NB4 (cell line): ENCODE data around the gene SERPINA12.

Experiments
- DNase-seq: peaks from one replicate; pipeline ENCODE4 v3.0.0; 2010; ENCODE audit warnings: low read depth
- H3K4me3 ChIP-seq: one replicate; pipeline ENCODE4 v1.5.1; 2011; ENCODE audit warnings: mild to moderate bottlenecking, low read depth, low read length, moderate library complexity
- MYC ChIP-seq: IDR thresholded peaks from 2 replicates; pipeline ENCODE4 v1.6.1; 2011; ENCODE audit warnings: low read depth, low read length
- POLR2A ChIP-seq: IDR thresholded peaks from 2 replicates; pipeline ENCODE4 v1.6.1; 2011; ENCODE audit warnings: mild to moderate bottlenecking; ENCODE audit not compliant: insufficient read length; ENCODE audit errors: extremely low read depth
- TF ChIP-seq, protein P1 (sequence below): IDR thresholded peaks from one replicate; pipeline ENCODE4 v1.5.1; 2012; ENCODE audit warnings: low read depth, low read length
- TF ChIP-seq, protein P2 (sequence below): IDR thresholded peaks from 2 replicates; pipeline ENCODE4 v1.6.1; 2011; ENCODE audit warnings: low read depth, low read length

The SERPINA12 gene

DNA sequence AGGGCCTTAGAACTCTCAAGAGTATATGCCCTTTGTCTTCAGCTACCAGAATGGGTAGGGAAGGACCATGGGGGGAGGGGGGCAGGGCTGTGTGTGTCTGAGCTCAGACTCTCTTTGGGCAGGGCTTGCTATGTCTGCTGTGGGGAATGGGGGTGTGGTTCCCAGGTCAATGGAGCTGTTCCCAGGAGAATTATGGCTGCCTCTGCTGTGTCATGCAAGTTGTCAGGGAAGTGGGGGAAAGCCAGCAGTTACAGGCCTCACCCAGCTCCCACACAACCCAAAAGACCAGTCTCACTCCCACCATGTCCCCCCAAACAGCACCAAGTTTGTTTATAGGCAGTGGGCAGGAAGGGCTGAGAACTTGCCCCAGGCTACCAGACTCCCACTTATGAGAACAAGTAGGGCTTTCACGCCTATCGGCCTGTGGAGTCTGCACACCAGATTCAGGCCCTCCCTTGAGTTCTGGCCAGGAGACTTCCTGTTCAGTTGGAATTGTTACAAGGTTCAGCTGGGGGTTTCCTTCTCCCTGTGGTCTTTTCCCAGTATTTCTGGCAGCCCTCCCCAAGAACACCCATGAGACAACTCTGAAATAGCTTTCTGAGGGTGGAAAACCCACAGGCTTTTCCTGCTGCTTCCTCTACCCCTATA is 50.6 kb downstream of the SERPINA12 start:
- TF ChIP-seq MYC (no peak), POLR2A (no peak)
- TF ChIP-seq, protein P1, sequence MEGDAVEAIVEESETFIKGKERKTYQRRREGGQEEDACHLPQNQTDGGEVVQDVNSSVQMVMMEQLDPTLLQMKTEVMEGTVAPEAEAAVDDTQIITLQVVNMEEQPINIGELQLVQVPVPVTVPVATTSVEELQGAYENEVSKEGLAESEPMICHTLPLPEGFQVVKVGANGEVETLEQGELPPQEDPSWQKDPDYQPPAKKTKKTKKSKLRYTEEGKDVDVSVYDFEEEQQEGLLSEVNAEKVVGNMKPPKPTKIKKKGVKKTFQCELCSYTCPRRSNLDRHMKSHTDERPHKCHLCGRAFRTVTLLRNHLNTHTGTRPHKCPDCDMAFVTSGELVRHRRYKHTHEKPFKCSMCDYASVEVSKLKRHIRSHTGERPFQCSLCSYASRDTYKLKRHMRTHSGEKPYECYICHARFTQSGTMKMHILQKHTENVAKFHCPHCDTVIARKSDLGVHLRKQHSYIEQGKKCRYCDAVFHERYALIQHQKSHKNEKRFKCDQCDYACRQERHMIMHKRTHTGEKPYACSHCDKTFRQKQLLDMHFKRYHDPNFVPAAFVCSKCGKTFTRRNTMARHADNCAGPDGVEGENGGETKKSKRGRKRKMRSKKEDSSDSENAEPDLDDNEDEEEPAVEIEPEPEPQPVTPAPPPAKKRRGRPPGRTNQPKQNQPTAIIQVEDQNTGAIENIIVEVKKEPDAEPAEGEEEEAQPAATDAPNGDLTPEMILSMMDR: no peak
- TF ChIP-seq, protein P2, sequence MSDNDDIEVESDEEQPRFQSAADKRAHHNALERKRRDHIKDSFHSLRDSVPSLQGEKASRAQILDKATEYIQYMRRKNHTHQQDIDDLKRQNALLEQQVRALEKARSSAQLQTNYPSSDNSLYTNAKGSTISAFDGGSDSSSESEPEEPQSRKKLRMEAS: no peak
- DNase-seq: peak; percentile 52
- no peak overlapping the region for H3K4me3 ChIP-seq

DNA sequence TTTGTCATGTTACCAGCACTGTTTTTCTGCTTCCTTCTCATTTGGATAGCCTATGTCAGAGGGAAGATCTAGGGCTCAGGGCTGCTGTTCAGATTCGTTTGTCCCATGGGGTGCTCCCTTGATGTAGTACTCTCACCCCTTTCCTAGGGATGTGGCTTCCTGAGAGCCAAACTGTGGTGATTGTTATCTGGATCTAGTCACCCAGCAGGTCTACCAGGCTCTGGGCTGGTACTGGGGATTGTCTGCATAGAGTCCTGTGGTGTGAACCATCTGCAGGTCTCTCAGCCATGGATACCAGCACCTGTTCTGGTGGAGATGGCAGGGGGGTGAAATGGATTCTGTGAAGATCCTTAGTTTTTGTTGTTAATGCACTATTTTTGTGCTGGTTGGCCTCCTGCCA is 51.2 kb downstream of the SERPINA12 start:
- TF ChIP-seq, protein P2: no peak
- TF ChIP-seq MYC (no peak), POLR2A (no peak)
- TF ChIP-seq, protein P1: no peak
- H3K4me3 ChIP-seq: no peak overlapping the region
- no peak for DNase-seq

DNA sequence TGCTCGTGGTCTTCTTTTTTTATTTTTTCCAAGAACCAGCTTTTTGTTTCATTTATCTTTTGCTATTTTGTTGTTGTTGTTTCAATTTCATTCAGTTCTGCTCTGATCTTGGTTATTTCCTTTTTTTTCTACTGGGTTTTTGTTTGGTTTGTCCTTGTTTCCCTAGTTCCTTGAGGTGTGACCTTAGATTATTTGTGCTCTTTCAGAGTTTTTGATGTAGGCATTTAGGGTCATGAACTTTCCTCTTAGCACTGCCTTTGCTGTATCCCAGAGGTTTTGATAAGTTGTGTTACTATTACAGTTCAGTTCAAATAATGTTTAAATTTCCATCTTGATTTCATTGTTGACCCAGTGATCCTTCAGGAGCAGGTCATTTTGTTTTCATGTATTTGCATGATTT is 53.3 kb downstream of the SERPINA12 start:
- no peak for DNase-seq
- no peak overlapping the region for H3K4me3 ChIP-seq
- TF ChIP-seq, protein P2: no peak
- TF ChIP-seq MYC (no peak), POLR2A (no peak)
- TF ChIP-seq, protein P1: no peak

DNA sequence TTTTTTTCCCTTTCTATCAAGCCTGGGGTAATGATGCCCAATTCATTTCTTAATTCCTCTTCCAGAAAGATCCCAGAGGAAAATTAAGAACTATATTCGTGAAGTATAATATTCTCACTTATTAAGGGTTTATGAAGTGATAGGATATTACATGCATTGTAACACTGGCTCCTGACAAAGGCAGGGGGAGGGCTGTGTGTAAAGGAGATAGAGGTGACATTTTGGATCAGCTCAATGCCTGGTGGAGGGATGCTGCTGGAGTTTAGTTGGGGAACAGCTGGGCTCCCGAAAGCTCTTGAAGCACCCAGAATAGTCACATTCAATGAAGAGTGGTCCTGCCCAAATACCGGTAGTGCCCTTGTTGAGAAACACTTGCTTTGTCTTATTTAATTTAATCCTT is 57.4 kb downstream of the SERPINA12 start:
- no peak for DNase-seq
- TF ChIP-seq MYC: no peak
- TF ChIP-seq, protein P1: no peak
- TF ChIP-seq, protein P2: no peak
- TF ChIP-seq POLR2A: no peak
- H3K4me3 ChIP-seq: no peak overlapping the region

DNA sequence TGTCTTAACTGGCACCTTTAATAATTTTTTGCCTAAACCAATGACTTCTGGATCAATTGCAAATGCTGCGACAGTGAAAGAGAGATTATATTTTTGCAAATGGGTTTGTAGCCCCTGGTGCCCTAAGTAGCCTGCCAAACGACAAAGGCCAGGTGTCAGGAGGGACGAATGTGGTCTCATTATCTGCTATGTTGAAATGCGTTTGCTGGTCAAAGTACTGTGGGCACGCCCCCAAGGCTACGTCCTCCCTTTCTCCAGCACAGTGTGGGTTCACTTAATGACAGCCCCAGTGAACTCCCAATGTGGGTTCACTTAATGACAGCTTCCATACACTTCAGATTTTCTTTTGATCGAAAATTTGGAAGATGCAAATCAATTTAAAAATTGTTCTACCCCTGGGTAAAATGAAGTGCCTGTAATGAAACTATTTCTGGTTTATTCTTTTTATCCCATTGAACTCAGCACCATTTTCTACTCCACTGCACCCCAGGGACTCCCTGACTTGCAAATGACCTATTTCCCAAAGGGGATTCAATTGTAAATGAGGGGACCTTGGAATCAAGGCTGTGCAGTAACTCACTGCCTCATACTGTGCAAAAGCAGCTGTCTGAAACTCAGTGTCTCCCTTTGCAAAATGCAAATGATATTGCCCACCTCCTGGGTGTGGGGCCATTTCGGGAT is 58.0 kb downstream of the SERPINA12 start:
- DNase-seq: no peak
- no peak overlapping the region for H3K4me3 ChIP-seq
- no peak for TF ChIP-seq POLR2A
- TF ChIP-seq, protein P2: no peak
- TF ChIP-seq, protein P1: no peak
- TF ChIP-seq MYC: no peak

DNA sequence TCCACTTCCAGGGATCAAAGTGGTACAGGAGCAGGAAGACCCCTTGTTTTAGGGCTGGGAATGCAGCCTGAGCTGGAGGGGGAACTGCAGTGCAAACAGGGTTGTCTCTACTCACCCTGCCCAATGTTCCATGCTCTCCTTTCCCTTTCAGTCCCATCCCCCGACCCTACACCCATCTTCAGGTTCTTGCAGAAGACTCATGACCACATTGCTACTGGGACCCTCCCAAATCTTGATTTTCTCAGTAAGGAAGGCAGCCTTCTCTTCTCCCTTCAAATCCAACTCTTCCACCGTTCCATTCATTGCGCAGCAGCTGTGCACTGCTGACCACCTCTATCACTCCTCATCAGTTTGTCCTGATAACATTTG is 58.6 kb downstream of the SERPINA12 start:
- H3K4me3 ChIP-seq: no peak overlapping the region
- DNase-seq: no peak
- TF ChIP-seq, protein P2: no peak
